ENCODE measurements around the gene ACSS1.

Gene ACSS1

GRCh38 chr20:25046181-25046641, 11.7 kb downstream of the ACSS1 start:
- DNase-seq, result no peak

GRCh38 chr20:25045343-25045712, 12.6 kb downstream of the ACSS1 start:
- no peak for DNase-seq

- DNase-seq, result peak; percentile 72
Observed at GRCh38 chr20:25044660-25045342, 13.1 kb downstream of the ACSS1 start.

- no peak for DNase-seq
Observed at GRCh38 chr20:25044261-25044560, 13.7 kb downstream of the ACSS1 start.

DNA sequence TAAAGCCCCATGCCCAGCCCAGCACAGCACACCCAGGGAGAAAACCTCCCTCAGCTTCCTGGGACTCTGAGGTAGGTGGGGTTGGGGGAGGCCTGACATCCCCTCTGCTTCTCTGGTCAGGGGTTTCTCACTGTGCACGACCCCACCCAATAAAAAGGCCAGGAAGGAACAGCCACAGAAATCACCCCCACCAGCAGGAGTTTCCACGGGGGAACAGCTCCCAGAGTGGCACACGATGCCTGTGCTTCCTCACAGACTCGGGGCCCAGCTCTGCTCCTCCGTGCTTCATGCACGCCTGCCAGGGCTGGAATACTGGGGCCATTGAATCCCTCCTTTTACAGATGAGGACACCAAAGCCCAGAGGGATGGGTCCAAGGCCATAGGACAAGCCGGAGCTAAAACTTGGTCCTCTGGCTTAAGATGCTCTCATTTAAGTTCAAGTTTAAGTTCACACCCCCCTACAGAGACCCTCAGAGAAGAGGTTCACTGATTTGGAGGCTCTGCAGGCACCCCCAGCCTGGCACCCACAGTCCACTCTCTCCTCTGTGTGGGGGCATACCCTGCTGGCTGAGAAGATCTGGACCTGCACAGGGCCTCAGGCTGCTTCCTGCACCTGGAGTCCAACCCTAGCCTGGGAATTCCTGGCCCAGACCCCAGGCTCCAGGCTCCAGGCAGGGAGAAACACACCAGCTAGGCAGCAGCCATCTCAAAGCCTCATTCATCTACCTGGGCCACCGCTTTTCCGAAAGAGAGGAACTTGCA, 14.3 kb downstream of the ACSS1 start:
- no peak for DNase-seq

DNA sequence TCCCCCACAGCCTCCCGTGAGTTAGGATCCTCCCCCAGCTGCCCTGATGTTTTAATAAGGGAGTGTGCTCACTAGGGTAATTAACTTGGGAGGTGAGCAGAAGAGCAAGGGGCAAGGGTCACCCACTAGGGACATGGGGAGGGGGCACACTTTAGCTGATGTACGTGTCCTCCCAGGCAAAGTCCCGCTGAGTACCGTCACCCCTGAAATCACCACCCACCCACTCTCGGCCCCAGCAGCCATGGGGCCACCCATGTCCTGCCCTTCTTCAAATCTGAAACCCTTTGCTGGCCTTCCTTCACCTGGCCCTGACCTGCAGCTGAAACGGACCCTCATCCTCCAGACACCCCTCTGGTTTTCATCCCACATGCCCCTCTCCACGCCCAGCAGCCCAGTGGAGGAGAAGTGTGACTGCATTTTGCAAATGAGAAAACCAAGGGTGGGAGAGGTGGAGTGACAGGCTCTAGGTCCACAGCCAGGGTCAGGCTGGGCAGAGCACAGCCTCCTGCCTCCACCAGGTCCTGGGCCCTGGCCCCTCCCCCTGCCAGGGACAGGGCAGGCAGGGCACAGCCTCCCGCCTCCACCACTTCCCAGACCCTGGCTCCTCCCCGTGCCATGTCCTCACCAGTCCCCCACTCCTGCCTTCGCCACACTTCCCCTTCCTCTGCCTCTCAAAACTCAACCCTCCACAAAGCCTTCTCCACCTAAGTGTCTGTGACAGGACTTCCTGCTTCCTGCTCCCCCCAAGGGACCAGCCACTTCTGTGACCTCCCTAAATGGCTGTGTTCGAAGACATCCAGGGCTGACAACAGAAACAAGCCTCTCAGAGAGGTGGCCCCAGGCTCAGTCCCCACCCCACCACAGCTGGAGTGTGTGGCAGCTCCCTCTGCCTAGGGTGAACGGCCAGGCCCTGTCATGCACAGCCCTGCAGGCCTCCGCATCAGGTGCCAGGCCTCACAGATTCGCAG, 15.1 kb downstream of the ACSS1 start:
- peak; percentile 66 for DNase-seq

DNA sequence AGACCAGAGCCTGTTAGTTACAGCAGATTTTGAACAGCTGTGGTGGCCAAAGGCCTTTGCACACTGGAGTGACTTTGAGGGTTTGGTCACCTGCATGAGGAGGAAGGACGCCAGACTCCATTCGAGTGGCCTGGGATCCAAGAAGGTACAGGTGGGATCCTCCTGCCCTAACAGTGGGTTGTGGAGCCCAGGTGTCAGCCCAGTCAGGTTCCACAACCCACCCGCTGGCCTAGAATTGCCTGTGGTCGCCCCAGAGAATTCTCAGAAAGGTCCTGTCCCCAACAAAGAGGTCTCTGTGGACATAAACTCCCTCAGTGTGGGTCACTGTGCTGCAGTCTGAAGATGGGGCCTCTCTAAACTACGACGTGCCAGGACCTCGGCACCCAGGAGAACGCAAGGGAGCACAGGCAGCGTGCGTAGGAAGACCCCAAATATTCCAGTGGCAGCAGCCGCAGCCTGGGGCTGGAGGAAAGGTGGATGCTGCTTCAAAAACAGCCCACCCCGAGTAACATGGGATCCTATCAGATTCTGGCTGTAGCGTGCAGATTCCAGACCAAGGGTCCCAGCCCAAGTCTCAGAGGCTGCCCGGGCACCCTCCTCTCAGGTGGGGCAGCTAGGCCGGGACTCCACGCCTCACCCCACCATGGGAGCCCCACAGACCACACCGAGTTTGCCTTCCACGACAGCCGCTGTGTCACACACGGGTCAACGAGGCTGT, 16.0 kb downstream of the ACSS1 start:
- DNase-seq, result no peak

DNA sequence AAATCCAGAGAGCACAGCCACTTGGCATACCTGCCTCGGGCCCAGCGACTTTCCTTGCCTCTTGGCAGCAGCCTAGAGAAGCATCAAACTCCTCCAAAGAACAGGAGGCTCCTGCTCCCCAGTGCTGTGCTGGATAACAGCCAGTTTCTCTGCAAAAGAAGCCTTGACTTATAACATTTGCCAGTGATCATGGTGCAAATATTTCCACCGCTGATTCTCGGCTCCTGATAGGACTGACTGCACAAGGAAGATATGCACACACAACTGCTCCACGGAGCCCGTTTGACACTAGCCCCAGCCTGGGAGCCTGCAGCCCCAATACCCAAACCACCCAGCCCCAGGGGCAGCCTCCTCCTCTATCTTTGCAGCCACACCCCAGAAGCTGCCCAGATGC, 17.5 kb downstream of the ACSS1 start:
- DNase-seq, result peak; percentile 99

DNA sequence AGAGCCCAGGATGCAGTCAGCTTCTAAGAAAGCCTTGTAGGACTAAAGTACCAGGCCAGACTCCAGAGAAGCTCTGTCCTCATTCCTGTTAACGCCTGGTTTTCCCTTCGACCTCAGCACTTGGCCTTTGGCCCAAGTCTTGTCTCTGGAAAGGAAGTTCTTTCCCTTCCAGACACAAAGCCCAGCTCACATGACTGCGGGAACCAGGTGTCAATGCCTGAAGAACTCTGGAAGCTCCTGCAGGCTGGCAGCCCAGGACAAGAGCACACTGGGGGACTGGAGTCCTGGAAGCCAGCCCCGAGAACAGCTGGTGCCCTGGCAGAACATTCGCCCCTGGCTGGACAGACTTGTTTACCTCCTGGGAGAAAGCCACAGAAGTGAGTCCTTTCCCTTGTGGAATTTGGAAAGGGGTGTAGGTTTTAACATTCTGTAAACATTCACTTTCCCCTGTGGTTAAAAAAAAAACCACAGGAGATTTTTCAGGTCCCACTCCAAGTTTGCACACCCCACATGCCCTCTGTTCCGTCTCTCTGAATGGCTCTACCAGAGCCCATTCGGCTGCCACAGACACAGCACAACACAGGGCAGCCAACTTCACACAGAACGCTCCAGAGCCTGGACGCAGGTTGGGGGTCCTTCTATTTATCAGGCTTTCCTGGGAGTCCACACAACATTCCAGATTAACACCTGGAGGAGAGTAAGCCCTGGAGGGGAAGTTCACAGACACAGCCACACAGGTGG, 18.1 kb downstream of the ACSS1 start:
- DNase-seq, result no peak

- DNase-seq, result no peak
Observed at GRCh38 chr20:25038591-25039015, 19.3 kb downstream of the ACSS1 start.

DNA sequence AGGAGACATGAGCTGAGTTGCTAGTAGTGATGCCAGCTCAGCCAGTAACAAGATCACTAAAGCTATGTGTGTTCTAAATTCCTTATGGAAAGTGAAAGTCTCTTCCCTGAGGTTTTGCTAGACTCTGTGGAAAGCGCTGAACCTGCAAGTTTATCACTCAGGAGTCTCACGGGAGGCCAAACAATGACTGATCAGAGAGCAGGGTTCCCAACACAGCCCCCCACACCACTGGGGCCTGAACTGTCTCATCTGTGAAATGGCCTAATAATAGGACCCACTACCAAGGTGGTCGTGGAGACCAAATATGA, 19.9 kb downstream of the ACSS1 start:
- no peak for DNase-seq

DNA sequence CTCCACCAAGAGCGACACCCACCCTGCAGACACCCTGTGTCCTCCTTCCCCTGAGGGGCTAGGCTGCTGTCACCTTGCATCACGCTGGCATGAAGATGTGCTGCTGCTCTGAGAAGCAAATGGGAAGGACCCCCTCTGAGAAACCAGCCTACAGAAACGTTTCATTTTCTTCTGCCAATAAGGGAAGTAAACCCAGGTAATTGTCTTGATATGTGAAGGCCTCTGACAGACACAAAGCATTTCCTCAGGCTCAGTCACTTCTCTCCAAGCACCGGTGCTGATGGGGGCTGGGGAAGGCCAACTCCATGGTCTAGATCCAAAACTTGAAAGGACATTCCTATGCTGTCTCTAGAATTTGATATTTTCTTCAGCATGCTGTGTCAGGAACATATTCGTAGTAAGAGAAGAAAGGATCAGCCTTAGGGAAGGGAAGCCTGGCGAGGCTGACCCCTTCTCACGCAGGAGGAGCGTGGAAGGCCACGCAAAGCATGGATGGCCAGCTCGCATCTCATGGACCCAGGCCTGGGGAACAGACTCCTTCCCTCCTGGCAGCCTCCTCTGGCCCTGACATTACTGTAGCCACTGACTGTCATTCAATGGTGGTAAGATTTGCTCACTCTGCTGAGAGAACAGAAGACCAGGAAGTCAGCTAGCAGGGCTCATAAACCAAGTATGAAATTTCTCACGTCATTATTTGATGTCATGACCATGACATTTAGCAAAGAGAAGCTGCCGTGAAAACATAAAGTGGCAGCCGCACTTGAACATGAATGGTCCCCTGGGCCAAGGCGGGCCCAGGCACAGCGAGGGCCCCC, 20.4 kb downstream of the ACSS1 start:
- peak; percentile 13 for DNase-seq

- DNase-seq, result peak; percentile 33
Observed at GRCh38 chr20:25036331-25036936, 21.5 kb downstream of the ACSS1 start.

DNA sequence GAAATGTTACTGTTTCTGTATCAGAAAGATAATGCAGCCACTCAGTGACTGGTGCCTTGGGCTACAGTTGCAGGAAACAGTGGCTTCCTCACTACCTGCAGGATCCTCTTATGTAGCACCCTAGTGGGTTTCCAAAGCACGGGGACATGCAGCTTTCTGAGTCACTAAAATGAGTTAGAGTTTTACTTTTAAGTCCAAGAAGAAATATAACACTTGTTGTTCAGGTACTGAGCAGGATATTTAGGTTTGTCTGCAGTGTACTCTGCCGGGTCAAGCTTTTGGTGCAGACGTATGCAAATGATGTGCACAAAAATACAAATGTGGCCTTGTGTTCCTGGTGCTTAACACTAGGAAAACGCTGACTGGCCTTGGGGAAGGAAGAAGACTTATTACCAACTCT, 22.0 kb downstream of the ACSS1 start:
- DNase-seq, result peak; percentile 57

GRCh38 chr20:25033924-25034300, 24.0 kb downstream of the ACSS1 start:
- DNase-seq, result no peak

DNA sequence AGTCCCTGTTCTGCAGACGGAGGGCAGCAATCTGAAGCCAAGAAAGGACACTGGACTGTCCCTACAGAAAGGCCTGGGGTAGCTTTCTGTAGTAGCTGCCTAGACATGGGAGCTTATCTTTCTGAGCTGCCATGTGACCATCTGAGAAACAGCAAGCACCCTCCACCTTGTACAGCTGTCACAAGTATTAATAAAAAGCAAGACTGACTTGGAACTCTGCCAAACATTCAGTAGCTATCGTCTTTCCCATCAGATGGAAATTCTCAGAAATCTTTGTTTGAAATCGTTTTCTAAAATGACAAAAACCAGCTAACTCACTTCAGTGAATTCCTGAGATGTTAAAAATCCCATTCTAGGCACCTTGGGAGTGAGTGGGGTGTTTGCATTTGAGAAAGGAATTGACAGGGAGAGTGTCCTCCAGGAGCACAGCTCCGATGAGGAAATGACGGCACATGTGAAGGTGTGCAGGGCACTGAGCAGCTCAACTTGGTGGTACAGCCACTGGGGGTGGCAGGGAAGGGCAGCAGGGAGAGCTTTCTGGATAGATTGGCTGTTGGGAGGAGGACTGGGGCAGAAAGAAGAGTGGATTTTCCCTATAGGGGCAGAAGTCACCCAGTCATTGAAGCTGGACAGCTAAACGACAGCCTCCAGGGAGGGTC, 24.5 kb downstream of the ACSS1 start:
- peak; percentile 78 for DNase-seq

- no peak for DNase-seq
Observed at GRCh38 chr20:25032478-25033264, 25.3 kb downstream of the ACSS1 start.

GRCh38 chr20:25032065-25032477, 25.9 kb downstream of the ACSS1 start:
- no peak for DNase-seq

DNA sequence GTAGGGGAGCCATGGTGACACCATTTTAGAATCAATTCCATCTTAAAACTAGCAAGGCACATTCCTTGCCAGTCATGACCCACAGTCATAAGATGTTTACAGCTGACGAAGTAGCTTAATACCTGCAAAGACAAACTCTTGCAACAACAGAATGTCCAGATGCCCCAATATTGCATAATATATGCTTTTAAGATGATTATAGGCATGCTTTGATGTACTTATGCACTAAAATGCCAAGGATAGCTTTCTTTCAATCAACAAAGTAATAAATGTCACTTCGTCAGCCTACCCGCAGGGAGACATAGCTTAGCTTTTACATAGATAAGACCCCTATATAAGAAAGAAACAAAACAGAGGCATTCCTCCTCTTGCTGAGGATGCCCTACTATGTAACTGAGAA, 26.7 kb downstream of the ACSS1 start:
- no peak for DNase-seq
